CD14-positive monocyte (primary cell): ENCODE measurements around the gene SIX2. TPM values are rescaled to one million over a fixed set of nuclear protein-coding genes. Genes with fewer than 3 reads are reported as not detected.

Experiments used
- DNase-seq, 3 donors: peaks; one replicate each; pipeline ENCODE4 v3.0.0-alpha.2; 2011 to 2022
- H2AFZ ChIP-seq: 2 replicates; pipeline ENCODE4 v1.6.0; 2012; ENCODE audit warnings: mild to moderate bottlenecking, low read depth, low read length, inconsistent platforms; ENCODE audit not compliant: insufficient read depth, poor library complexity, severe bottlenecking
- H3K27ac ChIP-seq, 2 donors: 1 replicate in 1 of 2; 2 replicates in 1 of 2; pipeline ENCODE4 v1.5.1; 2012 to 2013; ENCODE audit warnings: low read length in 2 of 2, control low read depth in 1 of 2, inconsistent platforms in 1 of 2, low read depth in 1 of 2, mild to moderate bottlenecking in 1 of 2
- H3K27me3 ChIP-seq, 2 donors: one replicate each; pipeline versions ENCODE4 v1.6.0 to v1.6.1; 2011 to 2013; ENCODE audit warnings: low read length in 2 of 2; ENCODE audit not compliant: control insufficient read depth in 2 of 2, insufficient read depth in 2 of 2
- H3K36me3 ChIP-seq, 2 donors: replicated peaks in 1 of 2; 1 replicate in 1 of 2; 2 replicates in 1 of 2; pipeline versions ENCODE4 v1.5.1 to v1.6.1; 2012 to 2013; ENCODE audit warnings: low read length in 2 of 2, control low read depth in 1 of 2, inconsistent platforms in 1 of 2, mild to moderate bottlenecking in 1 of 2; ENCODE audit not compliant: insufficient read depth in 2 of 2, control insufficient read depth in 1 of 2
- H3K4me1 ChIP-seq, 2 donors: 1 replicate in 1 of 2; 2 replicates in 1 of 2; pipeline versions ENCODE4 v1.5.1 to v1.6.1; 2012 to 2013; ENCODE audit warnings: low read length in 2 of 2, control low read depth in 1 of 2, inconsistent platforms in 1 of 2, mild to moderate bottlenecking in 1 of 2, moderate library complexity in 1 of 2; ENCODE audit not compliant: insufficient read depth in 2 of 2, control insufficient read depth in 1 of 2
- H3K4me2 ChIP-seq: replicated peaks from 2 replicates; pipeline ENCODE3; 2012; ENCODE audit warnings: low read length, moderate library complexity, mild to moderate bottlenecking; ENCODE audit not compliant: poor library complexity, severe bottlenecking; ENCODE audit errors: extremely low read depth
- H3K4me3 ChIP-seq, 3 experiments: fragments of 200-600 bp in 1 of 3; sonication (generic) in 1 of 3; replicated peaks in 1 of 3; 1 replicate in 2 of 3; 2 replicates in 1 of 3; pipeline ENCODE4 v1.5.1; 2011 to 2013; ENCODE audit warnings: low read length in 3 of 3, mild to moderate bottlenecking in 3 of 3, control low read depth in 2 of 3, low read depth in 2 of 3, inconsistent platforms in 1 of 3, moderate library complexity in 1 of 3
- H3K79me2 ChIP-seq: 2 replicates; pipeline ENCODE4 v1.6.0; 2012; ENCODE audit warnings: mild to moderate bottlenecking, control low read depth, inconsistent platforms, low read length, moderate library complexity; ENCODE audit not compliant: insufficient read depth
- H3K9ac ChIP-seq: 2 replicates; pipeline ENCODE4 v1.6.0; 2017; ENCODE audit warnings: low read length, mild to moderate bottlenecking; ENCODE audit not compliant: insufficient read depth, poor library complexity, severe bottlenecking
- H3K9me3 ChIP-seq, 2 donors: replicated peaks in 1 of 2; 1 replicate in 1 of 2; 2 replicates in 1 of 2; pipeline versions ENCODE4 v1.5.1 to v1.6.1; 2012 to 2013; ENCODE audit warnings: low read length in 2 of 2, control low read depth in 1 of 2; ENCODE audit not compliant: control insufficient read depth in 1 of 2, insufficient read depth in 1 of 2
- H4K20me1 ChIP-seq: 2 replicates; pipeline ENCODE4 v1.6.0; 2012; ENCODE audit warnings: mild to moderate bottlenecking, low read length, control low read depth, moderate library complexity; ENCODE audit not compliant: insufficient read depth
- H3K27ac Mint-ChIP-seq, 7 donors: one replicate each; pipeline ENCODE4 v1.8.0; 2020; ENCODE audit warnings: mild to moderate bottlenecking in 7 of 7, mixed read lengths in 7 of 7, moderate library complexity in 6 of 7, inconsistent platforms in 2 of 7
- H3K27me3 Mint-ChIP-seq, 3 donors: one replicate each; pipeline ENCODE4 v1.8.0; 2021 to 2022; ENCODE audit warnings: low read depth in 3 of 3, mild to moderate bottlenecking in 3 of 3, mixed read lengths in 3 of 3, moderate library complexity in 3 of 3, inconsistent platforms in 1 of 3
- H3K36me3 Mint-ChIP-seq, 2 donors: one replicate each; pipeline ENCODE4 v1.8.0; 2020; ENCODE audit warnings: mixed read lengths in 2 of 2, inconsistent platforms in 1 of 2, mild to moderate bottlenecking in 1 of 2
- H3K4me1 Mint-ChIP-seq: one replicate; pipeline ENCODE4 v1.8.0; 2020; ENCODE audit warnings: mild to moderate bottlenecking, mixed read lengths
- H3K4me3 Mint-ChIP-seq, 2 donors: one replicate each; pipeline ENCODE4 v1.8.0; 2020; ENCODE audit warnings: mild to moderate bottlenecking in 2 of 2, mixed read lengths in 2 of 2, moderate library complexity in 1 of 2
- H3K9me3 Mint-ChIP-seq, 7 donors: one replicate each; pipeline ENCODE4 v1.8.0; 2020 to 2022; ENCODE audit warnings: mixed read lengths in 7 of 7, mild to moderate bottlenecking in 6 of 7, moderate library complexity in 6 of 7, inconsistent platforms in 2 of 7
- WGBS: methylation state at CpG from one replicate; pipeline ENCODE4 v1.1.5; 2013; ENCODE audit warnings: missing lambda C conversion rate; ENCODE audit not compliant: insufficient coverage; 5-methylcytosine and 5-hydroxymethylcytosine counted together
- intact Hi-C, 2 donors: fragments of 100-400 bp; cut with micrococcal nuclease; formaldehyde crosslinking; loops; one replicate each; pipeline versions ENCODE4 v1.15.0 to v1.15.1; 2023
- polyA plus RNA-seq, 3 donors: library from polyadenylated mRNA; depleted of rRNA in 1 of 3; unstranded in 2 of 3; stranded (reverse) in 1 of 3; fragments of 300-500 nt in 2 of 3; fragments of >200 nt in 1 of 3; fragmentation: Illumina TruSeq in 2 of 3; gene quantifications; 1 replicate in 2 of 3; 2 replicates in 1 of 3; pipeline ENCODE4 v1.2.3, GENCODE V29; 2012 to 2021
- TF ChIP-seq, protein P1 (sequence below): fragments of 200-600 bp; IDR thresholded peaks from one replicate; pipeline ENCODE4 v1.8.0; 2022; ENCODE audit warnings: antibody characterized with exemption, mild to moderate bottlenecking

Gene SIX2
- polyA plus RNA-seq, 3 donors: not detected

DNA sequence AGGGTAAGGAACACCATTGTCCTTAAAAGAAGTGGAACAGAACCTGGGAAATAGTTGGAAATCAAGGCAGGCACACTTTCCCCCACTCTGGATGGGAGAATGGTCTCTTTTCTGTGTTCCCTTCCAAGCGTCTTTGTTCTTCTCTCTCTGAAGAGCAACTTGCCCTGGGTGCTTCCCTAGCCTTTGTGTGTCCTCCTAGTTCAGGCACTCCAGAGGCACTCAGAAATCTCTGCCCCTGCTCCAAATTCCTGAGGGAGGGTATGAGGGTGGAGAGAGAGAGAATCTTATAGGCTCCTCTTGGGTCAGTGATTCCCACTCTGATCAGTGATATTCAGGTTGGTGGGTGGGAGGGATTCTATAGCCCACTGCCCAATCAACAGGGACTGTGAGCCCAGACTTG, 8.8 kb upstream of the SIX2 start:
- DNase-seq: no peak
- H3K27ac ChIP-seq: no peak overlapping the region
- intact Hi-C loops: no loop called here
- peak overlapping the region in 1 of 2 donors; percentile 28 for H3K4me3 Mint-ChIP-seq
- WGBS: no CpG with 5 or more reads among the region's 1 CpG
- peaks cover 5% of the 10 kb centered on the region for H3K4me1 Mint-ChIP-seq
- H3K27me3 Mint-ChIP-seq: peaks cover 57 to 74% (median 63%) of the 10 kb centered on the region in 3 donors
- peaks cover 0 to 12% (median 4%) of the 10 kb centered on the region in 7 donors for H3K9me3 Mint-ChIP-seq
- no peak overlapping the region for H3K4me3 ChIP-seq
- H3K4me1 ChIP-seq: peaks cover 7 to 11% of the 10 kb centered on the region in 2 donors
- peaks cover 0 to 25% of the 10 kb centered on the region in 2 donors for H3K9me3 ChIP-seq
- no peaks in the 10 kb centered on the region for H3K36me3 ChIP-seq
- TF ChIP-seq, protein P1, sequence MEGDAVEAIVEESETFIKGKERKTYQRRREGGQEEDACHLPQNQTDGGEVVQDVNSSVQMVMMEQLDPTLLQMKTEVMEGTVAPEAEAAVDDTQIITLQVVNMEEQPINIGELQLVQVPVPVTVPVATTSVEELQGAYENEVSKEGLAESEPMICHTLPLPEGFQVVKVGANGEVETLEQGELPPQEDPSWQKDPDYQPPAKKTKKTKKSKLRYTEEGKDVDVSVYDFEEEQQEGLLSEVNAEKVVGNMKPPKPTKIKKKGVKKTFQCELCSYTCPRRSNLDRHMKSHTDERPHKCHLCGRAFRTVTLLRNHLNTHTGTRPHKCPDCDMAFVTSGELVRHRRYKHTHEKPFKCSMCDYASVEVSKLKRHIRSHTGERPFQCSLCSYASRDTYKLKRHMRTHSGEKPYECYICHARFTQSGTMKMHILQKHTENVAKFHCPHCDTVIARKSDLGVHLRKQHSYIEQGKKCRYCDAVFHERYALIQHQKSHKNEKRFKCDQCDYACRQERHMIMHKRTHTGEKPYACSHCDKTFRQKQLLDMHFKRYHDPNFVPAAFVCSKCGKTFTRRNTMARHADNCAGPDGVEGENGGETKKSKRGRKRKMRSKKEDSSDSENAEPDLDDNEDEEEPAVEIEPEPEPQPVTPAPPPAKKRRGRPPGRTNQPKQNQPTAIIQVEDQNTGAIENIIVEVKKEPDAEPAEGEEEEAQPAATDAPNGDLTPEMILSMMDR: no peak
- H3K9ac ChIP-seq: no peak overlapping the region
- H3K27ac Mint-ChIP-seq: no peak overlapping the region
- no peaks in the 10 kb centered on the region for H3K79me2 ChIP-seq
- peaks cover 49 to 58% of the 10 kb centered on the region in 2 donors for H3K27me3 ChIP-seq
- peaks cover 0 to 3% of the 10 kb centered on the region in 2 donors for H3K36me3 Mint-ChIP-seq
- H2AFZ ChIP-seq: no peak overlapping the region
- no peak overlapping the region for H3K4me2 ChIP-seq
- no peaks in the 10 kb centered on the region for H4K20me1 ChIP-seq

DNA sequence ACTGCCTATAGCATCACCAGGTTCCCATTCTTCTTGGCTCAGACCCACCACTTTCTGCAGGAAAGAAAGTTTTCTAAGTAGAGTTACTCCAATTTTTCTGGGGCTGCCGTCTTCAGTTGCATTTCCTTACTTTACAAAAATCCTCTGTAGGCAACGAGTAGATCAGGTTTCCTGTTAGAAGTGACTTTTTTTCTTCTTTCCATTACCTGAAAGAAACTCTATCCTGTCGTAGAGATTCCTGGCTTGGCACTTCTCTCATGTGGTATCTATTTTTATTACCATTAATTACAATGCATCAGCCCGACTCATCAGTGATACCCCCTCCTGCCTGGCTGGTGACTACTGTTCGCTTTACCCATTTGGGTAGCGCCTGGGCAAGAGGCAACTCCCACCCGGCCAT, 5.6 kb upstream of the SIX2 start:
- H3K79me2 ChIP-seq: no peaks in the 10 kb centered on the region
- H3K9me3 ChIP-seq: peaks cover 0 to 51% of the 10 kb centered on the region in 2 donors
- 81% methylated on average over 3 of the region's 7 CpGs for WGBS
- Mint-ChIP-seq H3K4me3 (peak overlapping the region in 1 of 2 donors; percentile 75), H3K9me3 (peaks cover 0 to 27% (median 7%) of the 10 kb centered on the region in 7 donors), H3K27me3 (peaks cover 84 to 98% (median 88%) of the 10 kb centered on the region in 3 donors), H3K27ac (peak overlapping the region in 1 of 7 donors; percentile 57), H3K36me3 (peaks cover 0 to 3% of the 10 kb centered on the region in 2 donors), H3K4me1 (peaks cover 16% of the 10 kb centered on the region)
- TF ChIP-seq, protein P1: no peak
- intact Hi-C loops: no loop called here
- H4K20me1 ChIP-seq: no peaks in the 10 kb centered on the region
- no peak overlapping the region for H3K4me3 ChIP-seq
- peaks cover 15 to 17% of the 10 kb centered on the region in 2 donors for H3K4me1 ChIP-seq
- no peak for DNase-seq
- H3K36me3 ChIP-seq: no peaks in the 10 kb centered on the region
- H2AFZ ChIP-seq: no peak overlapping the region
- H3K9ac ChIP-seq: no peak overlapping the region
- H3K27ac ChIP-seq: no peak overlapping the region
- H3K4me2 ChIP-seq: no peak overlapping the region
- H3K27me3 ChIP-seq: peaks cover 81 to 85% of the 10 kb centered on the region in 2 donors
